GM10266 (cell line): ENCODE results near the gene ASB4.

Experiments used
- DNase-seq: peaks from one replicate; pipeline ENCODE4 v3.0.0; 2012; ENCODE audit errors: extremely low spot score
- TF ChIP-seq, protein P1 (sequence below): IDR thresholded peaks from 2 replicates; pipeline ENCODE4 v1.5.1; 2012; ENCODE audit warnings: mild to moderate bottlenecking, low read depth; ENCODE audit not compliant: control insufficient read depth, insufficient read depth; ENCODE audit errors: missing control alignments

ASB4 gene

DNA sequence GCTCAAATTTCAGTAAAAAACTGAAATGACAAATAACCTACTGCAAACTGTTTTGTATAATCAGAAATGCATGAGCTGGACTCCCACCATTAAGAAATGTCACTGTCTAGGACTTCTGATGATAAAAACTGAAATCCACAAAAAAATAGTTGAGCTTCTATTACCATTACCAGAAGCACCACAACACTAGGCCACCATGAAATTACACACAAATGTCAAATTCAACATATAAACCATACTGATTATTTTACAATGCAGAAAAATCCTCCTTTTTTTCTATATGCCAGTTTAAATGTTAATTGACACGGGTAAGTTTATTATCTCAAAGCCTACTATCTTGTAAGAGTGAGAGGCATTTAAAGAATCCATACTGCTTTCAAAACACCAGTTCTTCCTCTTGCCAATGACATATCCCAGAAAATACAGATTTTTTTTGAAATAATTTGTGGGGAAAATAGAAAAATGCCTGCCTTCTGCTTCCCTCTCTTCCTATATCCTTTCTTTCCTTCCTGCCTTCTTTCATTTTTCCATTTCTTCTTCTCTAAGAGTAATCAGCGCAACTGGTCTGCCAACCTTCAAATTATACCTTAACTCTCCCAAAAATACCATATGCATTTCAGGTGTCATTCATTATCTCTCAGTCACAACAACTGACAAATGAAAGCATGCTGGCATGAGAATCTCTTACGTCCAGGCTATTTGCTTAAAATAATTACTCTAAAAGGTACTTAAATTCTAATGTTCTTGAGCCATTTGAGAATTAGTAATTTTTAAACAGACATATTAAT, 98.3 kb downstream of the ASB4 start:
- no peak for DNase-seq
- TF ChIP-seq, protein P1, sequence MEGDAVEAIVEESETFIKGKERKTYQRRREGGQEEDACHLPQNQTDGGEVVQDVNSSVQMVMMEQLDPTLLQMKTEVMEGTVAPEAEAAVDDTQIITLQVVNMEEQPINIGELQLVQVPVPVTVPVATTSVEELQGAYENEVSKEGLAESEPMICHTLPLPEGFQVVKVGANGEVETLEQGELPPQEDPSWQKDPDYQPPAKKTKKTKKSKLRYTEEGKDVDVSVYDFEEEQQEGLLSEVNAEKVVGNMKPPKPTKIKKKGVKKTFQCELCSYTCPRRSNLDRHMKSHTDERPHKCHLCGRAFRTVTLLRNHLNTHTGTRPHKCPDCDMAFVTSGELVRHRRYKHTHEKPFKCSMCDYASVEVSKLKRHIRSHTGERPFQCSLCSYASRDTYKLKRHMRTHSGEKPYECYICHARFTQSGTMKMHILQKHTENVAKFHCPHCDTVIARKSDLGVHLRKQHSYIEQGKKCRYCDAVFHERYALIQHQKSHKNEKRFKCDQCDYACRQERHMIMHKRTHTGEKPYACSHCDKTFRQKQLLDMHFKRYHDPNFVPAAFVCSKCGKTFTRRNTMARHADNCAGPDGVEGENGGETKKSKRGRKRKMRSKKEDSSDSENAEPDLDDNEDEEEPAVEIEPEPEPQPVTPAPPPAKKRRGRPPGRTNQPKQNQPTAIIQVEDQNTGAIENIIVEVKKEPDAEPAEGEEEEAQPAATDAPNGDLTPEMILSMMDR, result no peak

DNA sequence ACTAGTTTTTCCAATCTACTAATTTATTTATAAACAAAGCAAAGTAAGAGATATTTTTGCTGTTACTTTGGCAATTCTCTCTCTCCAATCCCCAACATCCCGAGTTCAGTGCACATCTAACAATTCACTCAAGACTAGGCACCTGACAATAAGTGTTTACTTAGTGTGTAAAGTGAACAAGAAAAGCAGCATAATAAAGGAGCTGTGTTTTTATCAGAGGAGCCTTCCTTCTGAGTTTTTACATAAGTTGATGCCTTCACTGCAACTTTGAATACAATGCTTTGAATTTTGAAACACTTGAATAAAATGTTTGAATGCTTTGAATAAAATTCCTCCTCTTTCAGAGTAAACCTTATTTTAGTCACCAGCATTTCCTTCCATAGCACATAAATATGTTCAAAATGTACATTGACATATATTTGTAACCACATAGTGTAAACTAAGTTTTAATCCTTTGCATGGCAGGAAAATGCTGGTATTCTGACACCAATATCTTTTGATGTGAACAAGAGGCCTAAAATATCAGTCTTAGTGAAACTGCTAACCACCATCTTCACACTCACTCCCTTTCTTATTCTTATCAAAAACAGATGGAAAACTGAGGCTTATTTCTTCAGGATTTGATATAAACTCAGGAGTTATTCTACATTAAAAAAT, 99.2 kb downstream of the ASB4 start:
- TF ChIP-seq, protein P1, result no peak
- no peak for DNase-seq

DNA sequence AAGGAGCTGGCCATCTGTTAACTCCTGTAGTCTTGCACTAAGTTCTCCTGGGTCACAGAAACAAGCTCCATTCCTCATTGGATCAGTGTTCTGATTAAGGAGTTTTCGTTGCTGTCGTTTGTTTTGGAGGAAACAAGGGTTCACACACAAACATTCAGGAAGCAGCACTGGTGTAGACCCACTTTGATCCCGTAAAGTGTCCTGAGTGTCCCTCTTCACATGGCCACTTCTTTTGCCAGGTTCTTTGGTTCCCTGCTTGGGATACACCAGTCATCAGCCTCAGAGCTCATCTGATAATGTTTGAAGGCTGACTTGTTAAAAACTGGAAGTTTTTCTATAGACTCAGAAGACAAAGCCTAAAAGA, 99.7 kb downstream of the ASB4 start:
- TF ChIP-seq, protein P1, result no peak

DNA sequence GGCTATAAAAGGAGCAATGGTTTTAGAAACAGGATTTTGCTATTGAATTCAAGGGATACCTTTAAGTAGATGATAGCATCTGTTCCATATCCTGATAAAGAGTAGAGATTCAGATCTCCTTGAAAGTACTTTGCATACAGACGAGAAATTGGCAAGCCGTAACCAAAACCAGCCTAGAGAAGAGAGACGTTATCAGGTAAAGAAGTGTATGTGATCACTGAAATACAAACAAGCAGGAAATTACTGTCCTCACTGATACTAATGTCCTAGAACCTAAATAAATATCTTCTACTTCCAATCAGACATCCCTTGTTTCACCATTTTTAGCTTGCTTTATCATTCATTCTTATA, 101.2 kb downstream of the ASB4 start:
- TF ChIP-seq, protein P1, result no peak

More for the DNA sequence above, 99.7 kb downstream of the ASB4 start:
- no peak for DNase-seq

DNA sequence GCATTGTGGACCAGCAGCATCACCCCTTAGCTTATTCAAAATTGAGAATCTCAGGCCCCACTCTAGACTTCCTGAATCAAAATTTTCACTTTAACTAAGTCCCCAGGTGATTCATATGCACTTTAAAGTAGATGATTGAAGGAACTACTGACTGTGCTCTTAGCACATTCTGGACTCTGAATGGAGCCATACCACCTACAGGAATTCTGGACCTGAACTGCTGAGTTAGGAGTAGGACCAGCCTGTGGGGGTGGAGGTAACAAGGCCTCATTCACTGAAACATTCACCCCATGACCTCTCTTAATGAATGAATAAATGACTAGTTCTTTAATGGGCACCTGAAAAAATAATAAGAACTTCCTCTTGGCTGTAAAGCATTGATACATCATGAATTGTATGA, 103.3 kb downstream of the ASB4 start:
- DNase-seq, result no peak
- TF ChIP-seq, protein P1, result no peak

More for the DNA sequence above, 101.2 kb downstream of the ASB4 start:
- no peak for DNase-seq

DNA sequence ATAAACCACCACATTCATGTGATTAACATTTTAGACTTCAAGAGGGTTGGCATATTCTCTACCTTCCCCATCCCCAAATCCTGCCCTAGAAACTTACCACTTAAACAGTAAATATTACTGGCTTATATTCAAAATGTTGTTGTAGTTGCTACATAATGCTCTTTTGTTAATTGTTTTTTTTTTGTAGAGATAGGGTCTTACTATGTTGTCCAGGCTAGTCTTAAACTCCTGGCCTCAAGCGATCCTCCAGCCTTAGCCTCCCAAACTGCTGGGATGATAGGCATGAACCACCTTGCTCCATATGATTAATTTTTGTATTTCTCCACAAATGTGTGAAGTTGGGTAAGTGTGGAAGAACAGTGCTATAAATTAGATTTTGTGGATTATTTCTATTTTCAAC, 104.0 kb downstream of the ASB4 start:
- no peak for DNase-seq
- TF ChIP-seq, protein P1, result no peak
